Stimulated activated CD4-positive, alpha-beta T cell treated with anti-CD3 and anti-CD28 coated beads, TNF-alpha, amount 100 ng/mL, for 24 hours (primary cell): ENCODE results near the gene PPWD1.
"Not testable (repeated sequence)": the region's sequence is repeated elsewhere in the genome, so short reads cannot be mapped to it uniquely, and the experiment has no call there.

Experiments used
- DNase-seq, 3 experiments: peaks; one replicate each; pipeline ENCODE4 v3.0.0-alpha.2; 2020; ENCODE audit warnings: low read depth in 3 of 3

The PPWD1 gene

GRCh38 chr5:65562731-65563701 lies at the start of gene PPWD1, which contains the start of gene CENPK:
Gene PPWD1, plus strand, starts transcription at chr5:65563296. Its CDS starts 15 bp downstream, at chr5:65563311.
Gene CENPK, minus strand, starts transcription at chr5:65563168. Its CDS starts 8,261 bp downstream, at chr5:65554907.
- DNase-seq, result peak; percentile 89 to 96 (median 92)

- DNase-seq, result no peak
These were observed 37.4 kb upstream of the PPWD1 start for GRCh38 chr5:65525726-65526125.

GRCh38 chr5:65530904-65531303 lies 32.2 kb upstream of the PPWD1 start:
- DNase-seq, result no peak

GRCh38 chr5:65535529-65535987 lies 27.5 kb upstream of the PPWD1 start:
- DNase-seq, result no peak

- DNase-seq, result no peak
These were observed 23.3 kb upstream of the PPWD1 start for GRCh38 chr5:65539827-65540226.

- no peak for DNase-seq
These were observed 18.6 kb upstream of the PPWD1 start for GRCh38 chr5:65544473-65544872.

- no peak for DNase-seq
These were observed 17.0 kb upstream of the PPWD1 start for GRCh38 chr5:65546141-65546540.

- DNase-seq, result no peak
These were observed 14.8 kb upstream of the PPWD1 start for GRCh38 chr5:65548281-65548680.

GRCh38 chr5:65553941-65554340 lies 9.2 kb upstream of the PPWD1 start:
- DNase-seq, result no peak

GRCh38 chr5:65555287-65555686 lies 7.8 kb upstream of the PPWD1 start:
- no peak for DNase-seq

GRCh38 chr5:65556181-65556580 lies 6.9 kb upstream of the PPWD1 start:
- DNase-seq, result no peak

- no peak for DNase-seq
These were observed 6.4 kb upstream of the PPWD1 start for GRCh38 chr5:65556718-65557117.

GRCh38 chr5:65563777-65564176 lies 681 bp downstream of the PPWD1 start:
- no peak for DNase-seq

- DNase-seq, result no peak
These were observed 3.4 kb downstream of the PPWD1 start for GRCh38 chr5:65566505-65566904.

GRCh38 chr5:65570598-65571226 lies 7.6 kb downstream of the PPWD1 start:
- no peak for DNase-seq

- no peak for DNase-seq
These were observed 14.0 kb downstream of the PPWD1 start for GRCh38 chr5:65577141-65577540.

GRCh38 chr5:65588694-65589093 lies 25.6 kb downstream of the PPWD1 start:
- no peak for DNase-seq

GRCh38 chr5:65601761-65602160 lies 38.7 kb downstream of the PPWD1 start:
- not testable (repeated sequence) for DNase-seq

- DNase-seq, result no peak
These were observed 48.4 kb downstream of the PPWD1 start for GRCh38 chr5:65611524-65611923.

GRCh38 chr5:65612298-65612907 lies 49.3 kb downstream of the PPWD1 start:
- DNase-seq, result no peak

- DNase-seq, result no peak
These were observed 56.9 kb downstream of the PPWD1 start for GRCh38 chr5:65620021-65620420.

- not testable (repeated sequence) for DNase-seq
These were observed 58.9 kb downstream of the PPWD1 start for GRCh38 chr5:65621961-65622360.
